MM.1S (cell line): ENCODE measurements around the gene LRP5.

ENCODE experiments used
- DNase-seq: peaks from one replicate; pipeline ENCODE4 v3.0.0-alpha.2; 2015
- H2AFZ ChIP-seq: fragments of 300-600 bp; sonication (generic); 2 replicates; pipeline ENCODE4 v1.6.0; 2016; ENCODE audit warnings: antibody characterized with exemption, low read length
- H3F3A ChIP-seq: fragments of 300-600 bp; sonication (generic); 2 replicates; pipeline ENCODE4 v1.6.1; 2016; ENCODE audit warnings: mild to moderate bottlenecking, antibody characterized with exemption, low read length, moderate library complexity, mixed read lengths; ENCODE audit not compliant: insufficient read depth
- H3K27ac ChIP-seq: fragments of 300-600 bp; sonication (generic); 2 replicates; pipeline ENCODE4 v1.5.1; 2016; ENCODE audit warnings: mild to moderate bottlenecking, low read length
- H3K27me3 ChIP-seq: fragments of 300-600 bp; sonication (generic); replicated peaks from 2 replicates; pipeline ENCODE4 v1.6.0; 2016; ENCODE audit warnings: low read length; ENCODE audit not compliant: insufficient read depth
- H3K36me3 ChIP-seq: fragments of 300-600 bp; sonication (generic); replicated peaks from 2 replicates; pipeline ENCODE4 v1.6.1; 2016; ENCODE audit warnings: mild to moderate bottlenecking, low read length, mixed read lengths; ENCODE audit not compliant: insufficient read depth
- H3K4me1 ChIP-seq: fragments of 300-600 bp; sonication (generic); 2 replicates; pipeline ENCODE4 v1.6.1; 2016; ENCODE audit warnings: low read length, mixed read lengths
- H3K4me2 ChIP-seq: fragments of 300-600 bp; sonication (generic); 2 replicates; pipeline ENCODE4 v1.6.0; 2016; ENCODE audit warnings: low read depth, low read length
- H3K4me3 ChIP-seq: fragments of 300-600 bp; sonication (generic); 2 replicates; pipeline ENCODE4 v1.5.1; 2016; ENCODE audit warnings: low read length, mixed read lengths
- H3K79me2 ChIP-seq: fragments of 300-600 bp; sonication (generic); 2 replicates; pipeline ENCODE4 v1.6.1; 2016; ENCODE audit warnings: mixed run types, low read length, mixed read lengths
- H3K9ac ChIP-seq: fragments of 300-600 bp; sonication (generic); 2 replicates; pipeline ENCODE4 v1.6.1; 2016; ENCODE audit warnings: low read length, mixed read lengths
- H3K9me2 ChIP-seq: fragments of 300-600 bp; sonication (generic); replicated peaks from 2 replicates; pipeline ENCODE4 v1.6.1; 2016; ENCODE audit warnings: mild to moderate bottlenecking, low read length, mixed read lengths; ENCODE audit not compliant: insufficient read depth
- H3K9me3 ChIP-seq: fragments of 300-600 bp; sonication (generic); replicated peaks from 2 replicates; pipeline ENCODE4 v1.6.1; 2016; ENCODE audit warnings: mild to moderate bottlenecking, low read length, mixed read lengths; ENCODE audit not compliant: insufficient read depth
- H4K20me1 ChIP-seq: fragments of 300-600 bp; sonication (generic); 2 replicates; pipeline ENCODE4 v1.6.1; 2016; ENCODE audit warnings: mild to moderate bottlenecking, low read length, moderate library complexity, mixed read lengths; ENCODE audit not compliant: insufficient read depth
- EZH2 ChIP-seq: fragments of 300-600 bp; sonication (generic); optimal IDR thresholded peaks from 2 replicates; pipeline ENCODE3; 2017; ENCODE audit warnings: low read depth, mild to moderate bottlenecking, antibody characterized with exemption, low read length, mixed read lengths
- EZH2phosphoT487 ChIP-seq: fragments of 300-600 bp; sonication (generic); IDR thresholded peaks from 2 replicates; pipeline ENCODE4 v1.6.1; 2018; ENCODE audit warnings: antibody characterized with exemption, low read length
- TF ChIP-seq, protein P1 (sequence below): fragments of 300-600 bp; sonication (generic); IDR thresholded peaks from 2 replicates; pipeline ENCODE4 v1.5.1; 2016; ENCODE audit warnings: antibody characterized with exemption, low read length, mixed read lengths

LRP5 gene

DNA sequence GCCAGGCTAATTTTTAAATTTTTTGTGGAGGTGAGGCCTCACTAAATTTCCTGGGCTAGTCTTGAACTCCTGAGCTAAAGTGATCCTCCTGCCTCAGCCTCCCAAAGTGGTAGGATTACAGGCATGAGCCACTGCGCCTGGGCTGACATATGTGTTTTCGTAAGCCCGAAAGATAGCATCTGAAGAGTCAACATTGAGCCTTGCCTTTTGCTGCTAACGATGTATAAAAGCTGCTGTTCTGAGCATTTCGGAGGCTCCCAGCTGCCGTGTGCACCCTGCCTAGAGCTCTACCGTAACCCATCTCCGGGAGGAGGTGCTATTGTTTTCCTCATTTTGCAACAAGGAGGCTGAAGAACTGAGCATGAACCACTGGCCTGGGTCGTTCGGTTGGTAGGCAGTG, 130.0 kb downstream of the LRP5 start:
- DNase-seq = no peak
- H3K4me2 ChIP-seq = no peak overlapping the region
- no peaks in the 10 kb centered on the region for H3F3A ChIP-seq
- H3K9me2 ChIP-seq = no peaks in the 10 kb centered on the region
- H3K36me3 ChIP-seq = no peaks in the 10 kb centered on the region
- H2AFZ ChIP-seq = no peak overlapping the region
- no peak overlapping the region for H3K4me3 ChIP-seq
- no peaks in the 10 kb centered on the region for H4K20me1 ChIP-seq
- no peaks in the 10 kb centered on the region for H3K27me3 ChIP-seq
- H3K4me1 ChIP-seq = no peaks in the 10 kb centered on the region
- no peaks in the 10 kb centered on the region for H3K9me3 ChIP-seq
- no peak for TF ChIP-seq EZH2
- TF ChIP-seq EZH2phosphoT487 = no peak
- TF ChIP-seq, protein P1, sequence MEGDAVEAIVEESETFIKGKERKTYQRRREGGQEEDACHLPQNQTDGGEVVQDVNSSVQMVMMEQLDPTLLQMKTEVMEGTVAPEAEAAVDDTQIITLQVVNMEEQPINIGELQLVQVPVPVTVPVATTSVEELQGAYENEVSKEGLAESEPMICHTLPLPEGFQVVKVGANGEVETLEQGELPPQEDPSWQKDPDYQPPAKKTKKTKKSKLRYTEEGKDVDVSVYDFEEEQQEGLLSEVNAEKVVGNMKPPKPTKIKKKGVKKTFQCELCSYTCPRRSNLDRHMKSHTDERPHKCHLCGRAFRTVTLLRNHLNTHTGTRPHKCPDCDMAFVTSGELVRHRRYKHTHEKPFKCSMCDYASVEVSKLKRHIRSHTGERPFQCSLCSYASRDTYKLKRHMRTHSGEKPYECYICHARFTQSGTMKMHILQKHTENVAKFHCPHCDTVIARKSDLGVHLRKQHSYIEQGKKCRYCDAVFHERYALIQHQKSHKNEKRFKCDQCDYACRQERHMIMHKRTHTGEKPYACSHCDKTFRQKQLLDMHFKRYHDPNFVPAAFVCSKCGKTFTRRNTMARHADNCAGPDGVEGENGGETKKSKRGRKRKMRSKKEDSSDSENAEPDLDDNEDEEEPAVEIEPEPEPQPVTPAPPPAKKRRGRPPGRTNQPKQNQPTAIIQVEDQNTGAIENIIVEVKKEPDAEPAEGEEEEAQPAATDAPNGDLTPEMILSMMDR = no peak
- H3K27ac ChIP-seq = no peak overlapping the region
- no peak overlapping the region for H3K9ac ChIP-seq
- no peaks in the 10 kb centered on the region for H3K79me2 ChIP-seq

DNA sequence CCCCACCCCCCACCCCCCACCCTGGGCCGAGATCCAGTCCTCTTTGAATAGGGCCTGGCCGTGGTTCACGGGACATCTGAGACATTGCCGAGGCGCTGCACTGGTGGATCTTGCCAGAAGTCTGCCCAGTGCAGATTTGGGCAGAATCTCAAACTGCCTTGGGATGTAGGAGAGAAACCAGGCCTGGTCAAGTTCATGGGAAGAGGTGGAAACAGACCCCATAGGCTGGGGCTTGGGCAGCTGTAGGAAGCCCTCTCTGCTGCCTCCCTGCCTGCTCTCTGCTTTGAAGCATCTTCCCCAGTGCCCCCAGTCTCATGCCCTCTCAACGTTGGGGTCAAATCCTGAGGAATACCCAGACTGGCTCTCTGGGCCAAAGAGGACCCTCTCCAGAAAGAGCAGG, 132.2 kb downstream of the LRP5 start:
- no peaks in the 10 kb centered on the region for H3K9me3 ChIP-seq
- TF ChIP-seq EZH2 = no peak
- TF ChIP-seq, protein P1 = no peak
- TF ChIP-seq EZH2phosphoT487 = no peak
- H3K9ac ChIP-seq = no peak overlapping the region
- H3K27ac ChIP-seq = no peak overlapping the region
- no peaks in the 10 kb centered on the region for H3K79me2 ChIP-seq
- no peak overlapping the region for H2AFZ ChIP-seq
- H3K36me3 ChIP-seq = no peaks in the 10 kb centered on the region
- no peak for DNase-seq
- H3F3A ChIP-seq = no peaks in the 10 kb centered on the region
- H3K4me2 ChIP-seq = no peak overlapping the region
- H3K9me2 ChIP-seq = no peaks in the 10 kb centered on the region
- no peaks in the 10 kb centered on the region for H3K4me1 ChIP-seq
- H3K4me3 ChIP-seq = no peak overlapping the region
- no peaks in the 10 kb centered on the region for H4K20me1 ChIP-seq
- H3K27me3 ChIP-seq = no peaks in the 10 kb centered on the region

DNA sequence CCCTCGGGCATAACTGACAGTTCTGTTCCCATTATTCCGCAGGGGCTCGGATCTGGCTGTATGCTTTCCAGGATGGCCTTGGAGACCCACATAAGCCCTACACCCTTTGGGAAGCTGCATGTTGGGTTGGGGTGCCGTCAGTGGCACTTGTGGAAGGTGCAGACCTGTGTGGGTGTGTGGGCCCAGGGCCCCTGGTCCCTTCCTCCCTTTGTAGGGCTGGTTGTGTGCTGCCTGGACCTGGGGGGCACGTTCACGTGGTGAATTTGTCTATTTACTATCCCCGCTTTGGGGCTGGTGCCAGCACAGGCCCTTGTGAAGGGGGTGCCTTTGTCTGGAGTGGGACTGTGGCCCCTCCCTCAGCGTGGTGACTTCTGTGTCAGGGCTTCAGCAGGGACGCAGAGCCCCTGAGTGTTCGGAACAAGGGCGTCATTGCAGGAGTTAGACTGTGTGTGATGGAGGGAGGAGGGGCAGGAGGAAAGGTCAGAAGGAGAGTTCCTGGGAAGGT, 133.2 kb downstream of the LRP5 start:
- Histone ChIP-seq H4K20me1 (no peaks in the 10 kb centered on the region), H3K4me2 (no peak overlapping the region), H3F3A (no peaks in the 10 kb centered on the region), H3K9ac (no peak overlapping the region), H3K36me3 (no peaks in the 10 kb centered on the region), H3K9me3 (no peaks in the 10 kb centered on the region), H3K9me2 (no peaks in the 10 kb centered on the region), H3K27ac (no peak overlapping the region), H3K4me3 (no peak overlapping the region), H3K79me2 (no peaks in the 10 kb centered on the region), H2AFZ (no peak overlapping the region), H3K27me3 (no peaks in the 10 kb centered on the region), H3K4me1 (no peaks in the 10 kb centered on the region)
- TF ChIP-seq EZH2 = no peak
- TF ChIP-seq, protein P1 = no peak
- TF ChIP-seq EZH2phosphoT487 = no peak
- no peak for DNase-seq
